GM12878 (cell line): ENCODE results near the gene HOXD3. TPM values are rescaled to one million over a fixed set of nuclear protein-coding genes. Genes with fewer than 3 reads are reported as not detected.

ENCODE experiments used
- ATAC-seq: fragments of 200-7000 bp; cut with Tn5 transposase; 3 replicates; pipeline ENCODE4 v1.9.1; 2020; ENCODE audit warnings: mild to moderate bottlenecking, moderate library complexity
- BruUV-seq: library from RNA; stranded (reverse); fragments of 400-500 nt; replicated peaks from 2 replicates; lab custom pipeline; 2021; lab: Mats Ljungman, UMichigan
- CTCF ChIA-PET: fragments of 300-600 bp; sonication (Branson Sonifier 250); formaldehyde crosslinking; extraction: SDS; loops from one replicate; lab custom pipeline; 2021; ENCODE audit warnings: inconsistent platforms; lab: Yijun Ruan, JAX
- POLR2A ChIA-PET: fragments of 350-600 bp; formaldehyde crosslinking; extraction: SDS; loops from one replicate; lab custom pipeline; 2021; ENCODE audit warnings: inconsistent platforms; lab: Charles Lee
- RAD21 ChIA-PET: fragments of 300-600 bp; sonication (Branson Sonifier 250); formaldehyde crosslinking; loops from one replicate; lab custom pipeline; 2023; ENCODE audit warnings: antibody characterized with exemption; ENCODE audit not compliant: unreplicated experiment; lab: Charles Lee
- SMC1A ChIA-PET: fragments of 300-600 bp; sonication (Branson Sonifier 250); formaldehyde crosslinking; loops from one replicate; lab custom pipeline; 2023; ENCODE audit not compliant: unreplicated experiment, uncharacterized antibody; lab: Charles Lee
- DNase-seq: peaks from one replicate; pipeline ENCODE4 v3.0.0-alpha.2; 2011; ENCODE audit warnings: low read depth, low spot score
- FAIRE-seq: peaks from 3 replicates; lab custom pipeline; 2011; peaks lifted over from hg19 to GRCh38; lab: Jason Lieb, UNC
- H2AFZ ChIP-seq: 2 replicates; pipeline ENCODE4 v1.6.0; 2011; ENCODE audit warnings: low read depth, low read length, control low read depth; ENCODE audit not compliant: control insufficient read depth
- H3K27ac ChIP-seq: 2 replicates; pipeline ENCODE4 v1.5.1; 2011; ENCODE audit warnings: control low read depth; ENCODE audit not compliant: control insufficient read depth, insufficient read depth
- H3K27me3 ChIP-seq, 2 experiments: replicated peaks in 1 of 2; 2 replicates each; pipeline versions ENCODE4 v1.6.0 to v1.6.1; 2011; ENCODE audit warnings: low read length in 1 of 2; ENCODE audit not compliant: control insufficient read depth in 2 of 2, insufficient read depth in 2 of 2
- H3K36me3 ChIP-seq, 2 experiments: 2 replicates each; pipeline ENCODE4 v1.5.1; 2011; ENCODE audit warnings: low read length in 1 of 2; ENCODE audit not compliant: control insufficient read depth in 2 of 2, insufficient read depth in 2 of 2
- H3K4me1 ChIP-seq: 2 replicates; pipeline ENCODE4 v1.6.1; 2011; ENCODE audit warnings: mild to moderate bottlenecking, low read length, moderate library complexity, mixed read lengths; ENCODE audit not compliant: control insufficient read depth, insufficient read depth
- H3K4me2 ChIP-seq: 2 replicates; pipeline ENCODE4 v1.6.0; 2011; ENCODE audit warnings: control low read depth; ENCODE audit not compliant: control insufficient read depth, insufficient read depth
- H3K4me3 ChIP-seq: fragments of 200-600 bp; sonication (generic); 2 replicates; pipeline ENCODE4 v1.5.1; 2016
- H3K79me2 ChIP-seq: 2 replicates; pipeline ENCODE4 v1.6.0; 2011; ENCODE audit warnings: low read length; ENCODE audit not compliant: control insufficient read depth, insufficient read depth
- H3K9ac ChIP-seq: 2 replicates; pipeline ENCODE4 v1.8.0; 2011; ENCODE audit warnings: low read length, control low read depth, mixed read lengths; ENCODE audit not compliant: control insufficient read depth, insufficient read depth
- H3K9me3 ChIP-seq: replicated peaks from 3 replicates; pipeline ENCODE4 v1.5.1; 2011; ENCODE audit warnings: mild to moderate bottlenecking, low read length; ENCODE audit not compliant: control insufficient read depth, insufficient read depth
- H4K20me1 ChIP-seq: 2 replicates; pipeline ENCODE4 v1.6.0; 2011; ENCODE audit not compliant: control insufficient read depth, insufficient read depth
- BHLHE40 ChIP-seq, 2 experiments: fragments of 450-650 bp in 1 of 2; IDR thresholded peaks; 2 replicates each; pipeline ENCODE4 v1.6.1; 2011 to 2017; ENCODE audit warnings: low read depth in 2 of 2, borderline replicate concordance in 1 of 2, improper control_type of control experiment in 1 of 2, low read length in 1 of 2, mild to moderate bottlenecking in 1 of 2
- HDAC6 ChIP-seq: fragments of 200-600 bp; sonication (generic); IDR thresholded peaks from one replicate; pipeline ENCODE4 v1.8.0; 2017; ENCODE audit warnings: antibody characterized with exemption; ENCODE audit not compliant: unreplicated experiment
- HDGF ChIP-seq: fragments of 450-650 bp; IDR thresholded peaks from 2 replicates; pipeline ENCODE4 v1.6.1; 2016; ENCODE audit warnings: antibody characterized with exemption
- HSF1 ChIP-seq: fragments of 150-350 bp; IDR thresholded peaks from 2 replicates; pipeline ENCODE4 v1.6.1; 2014; ENCODE audit warnings: mild to moderate bottlenecking, low read depth, low read length
- IRF3 ChIP-seq: fragments of 450-650 bp; IDR thresholded peaks from 2 replicates; pipeline ENCODE4 v1.6.1; 2014; ENCODE audit warnings: mild to moderate bottlenecking
- PAX5 ChIP-seq: IDR thresholded peaks from 2 replicates; pipeline ENCODE4 v1.6.1; 2011; ENCODE audit warnings: low read depth, low read length, borderline replicate concordance
- PML ChIP-seq: IDR thresholded peaks from 2 replicates; pipeline ENCODE4 v1.6.1; 2012; ENCODE audit warnings: low read length, inconsistent platforms
- RAD21 ChIP-seq: IDR thresholded peaks from 2 replicates; pipeline ENCODE4 v1.6.1; 2011; ENCODE audit warnings: mild to moderate bottlenecking, low read depth, low read length, moderate library complexity; ENCODE audit not compliant: insufficient read depth
- RB1 ChIP-seq: fragments of 450-650 bp; formaldehyde crosslinking; IDR thresholded peaks from 2 replicates; pipeline ENCODE4 v1.6.1; 2017; ENCODE audit warnings: mild to moderate bottlenecking, borderline replicate concordance
- SMAD5 ChIP-seq: IDR thresholded peaks from 2 replicates; pipeline ENCODE4 v1.6.1; 2016; ENCODE audit warnings: antibody characterized with exemption, low read depth
- SMARCA5 ChIP-seq: fragments of 450-650 bp; IDR thresholded peaks from 2 replicates; pipeline ENCODE4 v1.6.1; 2017; ENCODE audit warnings: mild to moderate bottlenecking
- TAF1 ChIP-seq: IDR thresholded peaks from 2 replicates; pipeline ENCODE4 v1.6.1; 2011; ENCODE audit warnings: mild to moderate bottlenecking, low read depth, low read length, borderline replicate concordance
- TARDBP ChIP-seq: IDR thresholded peaks from 2 replicates; pipeline ENCODE4 v1.6.1; 2016; ENCODE audit warnings: borderline replicate concordance
- USF1 ChIP-seq: IDR thresholded peaks from 2 replicates; pipeline ENCODE4 v1.6.1; 2011; ENCODE audit warnings: borderline replicate concordance, low read depth, mild to moderate bottlenecking, moderate library complexity, mixed read lengths, low read length; ENCODE audit not compliant: insufficient read depth; ENCODE audit errors: extremely low read length
- ZBTB33 ChIP-seq: fragments of 450-650 bp; IDR thresholded peaks from 2 replicates; pipeline ENCODE4 v1.6.1; 2017; ENCODE audit warnings: mild to moderate bottlenecking
- WGBS: methylation state at CpG from one replicate; pipeline ENCODE4 v1.1.6; 2016; ENCODE audit warnings: low lambda C conversion rate; ENCODE audit not compliant: insufficient replicate concordance, insufficient coverage; ENCODE audit errors: missing lambda C conversion rate; 5-methylcytosine and 5-hydroxymethylcytosine counted together
- in situ Hi-C: fragments of 300-500 bp; cut with MboI; formaldehyde crosslinking; loops from 9 replicates; pipeline ENCODE4 v1.14.3; 2018; ENCODE audit warnings: mixed read lengths
- intact Hi-C: fragments of 100-400 bp; cut with micrococcal nuclease; formaldehyde crosslinking; loops from one replicate; pipeline ENCODE4 v1.14.2; 2022; ENCODE audit not compliant: unreplicated experiment
- polyA plus RNA-seq, 11 experiments: library from polyadenylated mRNA; depleted of rRNA in 4 of 11; unstranded in 6 of 11; stranded (reverse) in 5 of 11; fragments of >200 nt; fragmentation: Nextera tagmentation in 4 of 11; fragmentation: Illumina TruSeq in 1 of 11; extraction: Ambion mirVana in 4 of 11; extraction: Trizol in 1 of 11; gene quantifications; 1 replicate in 1 of 11; 2 replicates in 10 of 11; pipeline versions ENCODE4 v1.2.1 to v1.2.3, GENCODE V29; 2011 to 2016; ENCODE audit warnings: inconsistent platforms in 2 of 11, missing spikeins in 2 of 11, low read depth in 1 of 11
- total RNA-seq, 4 experiments: library from RNA; depleted of rRNA in 3 of 4; stranded (reverse); fragments of >200 nt in 3 of 4; fragmentation: Illumina TruSeq in 1 of 4; extraction: Trizol in 1 of 4; gene quantifications; 2 replicates each; pipeline versions ENCODE4 v1.2.1 to v1.2.3, GENCODE V29; 2013 to 2021

Gene HOXD3
- total and polyA plus RNA-seq, 10 of the 15 experiments (the other 5 are each of a cell fraction or from before 2014, with no cell fraction given) = not detected

GRCh38 chr2:176123411-176124109, 33.5 kb upstream of the HOXD3 start (continued):
- TF ChIP-seq USF1 (no peak), ZBTB33 (no peak), TAF1 (no peak), HDAC6 (no peak)

- WGBS = 31% methylated on average over 33 of the region's 34 CpGs
- no peak overlapping the region for H2AFZ ChIP-seq
- ChIA-PET RAD21 (no interaction called here), CTCF (interaction anchor here (2.1 kb wide), 1 partner anchor 528 kb away, joined by 7 read pairs; no protein-coding TSS in a partner anchor), SMC1A (interaction anchor here (3.1 kb wide), 1 partner anchor 527 kb away, joined by 37 read pairs; no protein-coding TSS in a partner anchor), POLR2A (no interaction called here)
- intact Hi-C loops = no loop called here
- no peak overlapping the region for H3K27ac ChIP-seq
- FAIRE-seq (no peak), DNase-seq (no peak), ATAC-seq (no peak)
- H3K9ac ChIP-seq = no peak overlapping the region
- BruUV-seq = no TSS peak
- no peak overlapping the region for H3K4me3 ChIP-seq
- H3K4me2 ChIP-seq = no peak overlapping the region
- in situ Hi-C loops = loop anchor here (10.0 kb wide), 1 partner anchor 700 kb away; no protein-coding TSS in a partner anchor
- H3K9me3 ChIP-seq = peaks cover 1% of the 10 kb centered on the region; the same call in 2 of the 3 replicates
- H3K4me1 ChIP-seq = no peaks in the 10 kb centered on the region
- H3K36me3 ChIP-seq = no peaks in the 10 kb centered on the region
- no peaks in the 10 kb centered on the region for H4K20me1 ChIP-seq
- H3K27me3 ChIP-seq = peaks cover 11 to 33% of the 10 kb centered on the region in 2 experiments
- no peaks in the 10 kb centered on the region for H3K79me2 ChIP-seq
- TF ChIP-seq SMAD5 (no peak), SMARCA5 (no peak), IRF3 (no peak), TARDBP (no peak), RB1 (no peak), HDGF (no peak), PAX5 (no peak), PML (no peak), BHLHE40 (IDR thresholded peaks at IDR 0.05; ENCODE audit: borderline replicate concordance in 1 of 2, low read depth in 2 of 2, low read length in 1 of 2) (no peak), RAD21 (no peak), HSF1 (no peak)
These were observed 32.8 kb upstream of the HOXD3 start for GRCh38 chr2:176124110-176124946.
